ENCODE measurements around the gene XXYLT1.

DNA sequence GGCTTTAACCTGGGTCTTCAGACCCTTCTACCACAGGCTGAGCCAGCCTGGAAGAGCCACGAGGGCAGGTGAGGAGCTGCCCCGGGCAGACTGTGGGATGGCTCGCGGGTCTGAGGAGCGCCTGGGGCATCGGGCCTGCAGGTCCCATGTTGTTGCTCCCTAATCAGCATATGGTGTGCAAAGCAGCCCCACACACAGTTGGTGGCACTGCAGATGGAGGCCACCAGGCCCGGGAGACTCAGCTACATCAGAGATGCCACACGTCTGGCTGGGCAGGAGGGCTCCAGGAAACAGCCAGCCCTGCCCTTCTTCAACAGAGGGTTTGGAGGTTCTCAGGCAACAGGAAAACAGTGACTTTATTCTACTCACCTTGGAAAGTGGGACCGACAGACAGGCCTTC, 63.9 kb downstream of the XXYLT1 start:
- TF ChIP-seq, protein P1, sequence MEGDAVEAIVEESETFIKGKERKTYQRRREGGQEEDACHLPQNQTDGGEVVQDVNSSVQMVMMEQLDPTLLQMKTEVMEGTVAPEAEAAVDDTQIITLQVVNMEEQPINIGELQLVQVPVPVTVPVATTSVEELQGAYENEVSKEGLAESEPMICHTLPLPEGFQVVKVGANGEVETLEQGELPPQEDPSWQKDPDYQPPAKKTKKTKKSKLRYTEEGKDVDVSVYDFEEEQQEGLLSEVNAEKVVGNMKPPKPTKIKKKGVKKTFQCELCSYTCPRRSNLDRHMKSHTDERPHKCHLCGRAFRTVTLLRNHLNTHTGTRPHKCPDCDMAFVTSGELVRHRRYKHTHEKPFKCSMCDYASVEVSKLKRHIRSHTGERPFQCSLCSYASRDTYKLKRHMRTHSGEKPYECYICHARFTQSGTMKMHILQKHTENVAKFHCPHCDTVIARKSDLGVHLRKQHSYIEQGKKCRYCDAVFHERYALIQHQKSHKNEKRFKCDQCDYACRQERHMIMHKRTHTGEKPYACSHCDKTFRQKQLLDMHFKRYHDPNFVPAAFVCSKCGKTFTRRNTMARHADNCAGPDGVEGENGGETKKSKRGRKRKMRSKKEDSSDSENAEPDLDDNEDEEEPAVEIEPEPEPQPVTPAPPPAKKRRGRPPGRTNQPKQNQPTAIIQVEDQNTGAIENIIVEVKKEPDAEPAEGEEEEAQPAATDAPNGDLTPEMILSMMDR (IDR thresholded peaks at IDR 0.05; ENCODE audit: low read length): no peak
- TF ChIP-seq EZH2 (IDR thresholded peaks at IDR 0.05; ENCODE audit: borderline replicate concordance, low read length): no peak
